IMR-90 (cell line): ENCODE measurements around the gene TMEM221. TPM values are rescaled to one million over a fixed set of nuclear protein-coding genes. Genes with fewer than 3 reads are reported as not detected.

Source experiments
- ATAC-seq: fragments of 200-7000 bp; cut with Tn5 transposase; 2 replicates; pipeline ENCODE4 v1.9.1; 2020; ENCODE audit warnings: low read depth, mild to moderate bottlenecking, moderate library complexity
- BruUV-seq: library from RNA; stranded (reverse); fragments of 400-500 nt; replicated peaks from 2 replicates; lab custom pipeline; 2021; lab: Mats Ljungman, UMichigan
- CTCF ChIA-PET: fragments of 300-600 bp; formaldehyde crosslinking; extraction: SDS; loops from one replicate; lab custom pipeline; 2021; ENCODE audit warnings: antibody characterized with exemption; lab: Yijun Ruan, JAX
- POLR2A ChIA-PET: fragments of 300-600 bp; sonication (Branson Sonifier 250); formaldehyde crosslinking; loops from one replicate; lab custom pipeline; 2022; ENCODE audit warnings: antibody characterized with exemption; ENCODE audit not compliant: unreplicated experiment; lab: Charles Lee
- DNase-seq: peaks from one replicate; pipeline ENCODE4 v3.0.0; 2013
- H2AFZ ChIP-seq: replicated peaks from 2 replicates; pipeline ENCODE3; 2013; ENCODE audit warnings: low read length, mild to moderate bottlenecking; ENCODE audit not compliant: poor library complexity
- H2AK5ac ChIP-seq: 2 replicates; pipeline ENCODE4 v1.6.1; 2013; ENCODE audit warnings: low read depth, low read length, inconsistent platforms
- H2AK9ac ChIP-seq: replicated peaks from 2 replicates; pipeline ENCODE3; 2013; ENCODE audit warnings: mild to moderate bottlenecking, low read depth, low read length, moderate library complexity; ENCODE audit not compliant: poor library complexity
- H2BK120ac ChIP-seq: 2 replicates; pipeline ENCODE4 v1.6.1; 2013; ENCODE audit warnings: low read depth, low read length, inconsistent platforms
- H2BK15ac ChIP-seq: 3 replicates; pipeline ENCODE4 v1.6.1; 2013; ENCODE audit warnings: low read depth, low read length, inconsistent platforms
- H2BK20ac ChIP-seq: 2 replicates; pipeline ENCODE4 v1.6.1; 2013; ENCODE audit warnings: low read depth, mild to moderate bottlenecking, inconsistent platforms, low read length, moderate library complexity
- H2BK5ac ChIP-seq: 2 replicates; pipeline ENCODE4 v1.6.1; 2013; ENCODE audit warnings: mild to moderate bottlenecking, low read depth, low read length, inconsistent platforms; ENCODE audit not compliant: poor library complexity, severe bottlenecking
- H3K14ac ChIP-seq: replicated peaks from 2 replicates; pipeline ENCODE4 v1.6.1; 2013; ENCODE audit warnings: low read depth, low read length, inconsistent platforms
- H3K18ac ChIP-seq: 2 replicates; pipeline ENCODE4 v1.6.1; 2013; ENCODE audit warnings: low read depth, low read length, control low read depth
- H3K23ac ChIP-seq: 2 replicates; pipeline ENCODE4 v1.6.1; 2013; ENCODE audit warnings: low read depth, low read length, inconsistent platforms
- H3K27ac ChIP-seq: 2 replicates; pipeline ENCODE4 v1.5.1; 2013; ENCODE audit warnings: mild to moderate bottlenecking, control low read depth, low read length; ENCODE audit not compliant: insufficient read depth
- H3K27me3 ChIP-seq: 2 replicates; pipeline ENCODE4 v1.6.1; 2013; ENCODE audit warnings: low read length; ENCODE audit not compliant: control insufficient read depth, insufficient read depth
- H3K36me3 ChIP-seq: 2 replicates; pipeline ENCODE4 v1.6.1; 2013; ENCODE audit warnings: low read length, mixed read lengths; ENCODE audit not compliant: control insufficient read depth, insufficient read depth
- H3K4ac ChIP-seq: 2 replicates; pipeline ENCODE4 v1.6.1; 2013; ENCODE audit warnings: low read depth, low read length, inconsistent platforms
- H3K4me1 ChIP-seq: 2 replicates; pipeline ENCODE4 v1.6.1; 2013; ENCODE audit warnings: low read length, mixed read lengths; ENCODE audit not compliant: control insufficient read depth, insufficient read depth
- H3K4me2 ChIP-seq: 2 replicates; pipeline ENCODE4 v1.6.1; 2013; ENCODE audit warnings: low read depth, mild to moderate bottlenecking, control low read depth, low read length, moderate library complexity
- H3K4me3 ChIP-seq: 2 replicates; pipeline ENCODE4 v1.5.1; 2013; ENCODE audit warnings: low read depth, mild to moderate bottlenecking, control low read depth, low read length, moderate library complexity; ENCODE audit not compliant: insufficient read depth
- H3K56ac ChIP-seq: 2 replicates; pipeline ENCODE4 v1.6.1; 2013; ENCODE audit warnings: low read length, inconsistent platforms; ENCODE audit not compliant: insufficient read depth; ENCODE audit errors: extremely low read depth
- H3K79me1 ChIP-seq, 2 experiments: 2 replicates each; pipeline ENCODE4 v1.6.1; 2013; ENCODE audit warnings: low read length in 2 of 2, inconsistent platforms in 1 of 2, low read depth in 1 of 2
- H3K9ac ChIP-seq: 2 replicates; pipeline ENCODE4 v1.6.1; 2013; ENCODE audit warnings: low read depth, low read length, control low read depth
- H3K9me1 ChIP-seq: 2 replicates; pipeline ENCODE4 v1.6.1; 2013; ENCODE audit warnings: low read length, inconsistent platforms; ENCODE audit not compliant: insufficient read depth
- H3K9me3 ChIP-seq: 2 replicates; pipeline ENCODE4 v1.6.1; 2013; ENCODE audit warnings: low read length; ENCODE audit not compliant: control insufficient read depth, insufficient read depth
- H4K20me1 ChIP-seq: 2 replicates; pipeline ENCODE4 v1.6.1; 2013; ENCODE audit warnings: low read length, inconsistent platforms; ENCODE audit not compliant: insufficient read depth
- H4K5ac ChIP-seq: 2 replicates; pipeline ENCODE4 v1.6.1; 2013; ENCODE audit warnings: mild to moderate bottlenecking, low read depth, low read length, control low read depth
- H4K8ac ChIP-seq, 2 experiments: 2 replicates each; pipeline ENCODE4 v1.6.1; 2013; ENCODE audit warnings: low read depth in 2 of 2, low read length in 2 of 2, control low read depth in 1 of 2, inconsistent platforms in 1 of 2
- H4K91ac ChIP-seq: 2 replicates; pipeline ENCODE4 v1.6.1; 2013; ENCODE audit warnings: low read depth, low read length, inconsistent platforms; ENCODE audit not compliant: insufficient read depth
- RCOR1 ChIP-seq: IDR thresholded peaks from 2 replicates; pipeline ENCODE4 v1.6.1; 2012; ENCODE audit warnings: mild to moderate bottlenecking, low read length, improper control_type of control experiment; ENCODE audit not compliant: insufficient replicate concordance
- WGBS, 2 experiments: methylation state at CpG; one replicate each; pipeline versions ENCODE4 v1.1.5 to v1.1.7; 2013; ENCODE audit warnings: missing lambda C conversion rate in 2 of 2; ENCODE audit not compliant: insufficient read length in 1 of 2; ENCODE audit errors: extremely low coverage in 2 of 2; 5-methylcytosine and 5-hydroxymethylcytosine counted together
- dilution Hi-C: fragments of 300-500 bp; cut with HindIII; formaldehyde crosslinking; loops from one replicate; pipeline ENCODE4 v1.14.3; 2018; ENCODE audit warnings: low sequenced_read_pairs; ENCODE audit not compliant: unreplicated experiment
- in situ Hi-C: fragments of 300-500 bp; cut with MboI; formaldehyde crosslinking; loops from 3 replicates; pipeline ENCODE4 v1.14.3; 2019; ENCODE audit warnings: low sequenced_read_pairs, inconsistent platforms, mixed read lengths
- intact Hi-C: fragments of 100-400 bp; cut with micrococcal nuclease; formaldehyde crosslinking; loops from 2 replicates; pipeline ENCODE4 v1.10.0; 2022
- polyA plus RNA-seq, 3 experiments: library from polyadenylated mRNA; depleted of rRNA; stranded (reverse); fragments of >200 nt; gene quantifications; 2 replicates each; pipeline ENCODE4 v1.2.3, GENCODE V29; 2012; ENCODE audit warnings: low replicate concordance in 1 of 3
- total RNA-seq: library from RNA; depleted of rRNA; stranded (reverse); fragments of >200 nt; gene quantifications from 2 replicates; pipeline ENCODE4 v1.2.3, GENCODE V29; 2012

TMEM221 gene
- total and polyA plus RNA-seq, 2 of the 4 experiments (the other 2 are of a cell fraction) = 0.12 TPM; not detected in 1

GRCh38 chr19:17447704-17448130, 751 bp downstream of the TMEM221 start:
- peak overlapping the region; percentile 17; the same call in 1 of the 2 replicates for H3K4me2 ChIP-seq
- no peak overlapping the region for H3K9ac ChIP-seq
- H2AK5ac ChIP-seq = no peak overlapping the region
- H4K20me1 ChIP-seq = no peaks in the 10 kb centered on the region; the same call in 1 of the 2 replicates
- H4K8ac ChIP-seq = no peak overlapping the region
- ChIA-PET CTCF (interaction anchor here (0.7 kb wide), 1 partner anchor 19 kb away, joined by 3 read pairs; no protein-coding TSS in a partner anchor), POLR2A (no interaction called here)
- no peak overlapping the region for H3K56ac ChIP-seq
- no peak for ATAC-seq
- H4K5ac ChIP-seq = no peak overlapping the region
- H2BK120ac ChIP-seq = no peak overlapping the region
- no peak overlapping the region for H3K18ac ChIP-seq
- in situ Hi-C loops (no loop called here), intact Hi-C loops (no loop called here), dilution Hi-C loops (no loop called here)
- WGBS, 2 experiments = 90% methylated on average over 1 of the region's 5 CpGs; no CpG with 5 or more reads in 1 of the 2 experiments
- H2BK20ac ChIP-seq = no peak overlapping the region
- peak overlapping the region; percentile 30; the same call in 1 of the 2 replicates for H3K4me3 ChIP-seq
- H3K27me3 ChIP-seq = peaks cover 12% of the 10 kb centered on the region
- H3K23ac ChIP-seq = no peak overlapping the region
- H3K4me1 ChIP-seq = no peaks in the 10 kb centered on the region
- H4K91ac ChIP-seq = no peak overlapping the region
- H2BK15ac ChIP-seq = no peak overlapping the region
- H3K9me3 ChIP-seq = no peaks in the 10 kb centered on the region
- H3K4ac ChIP-seq = no peak overlapping the region
- BruUV-seq = no TSS peak
- H3K14ac ChIP-seq = no peak overlapping the region
- H2BK5ac ChIP-seq = no peak overlapping the region
- no peak overlapping the region for H3K27ac ChIP-seq
- no peaks in the 10 kb centered on the region for H3K79me1 ChIP-seq
- H3K36me3 ChIP-seq = no peaks in the 10 kb centered on the region
- TF ChIP-seq RCOR1 = no peak
- no peak for DNase-seq
- no peaks in the 10 kb centered on the region for H3K9me1 ChIP-seq
- H2AFZ ChIP-seq = peak overlapping the region; percentile 80
- peak overlapping the region; percentile 55 for H2AK9ac ChIP-seq
